22Rv1 (cell line): ENCODE data around the gene CAPG.

Experiments
- CTCF ChIP-seq: fragments of 450-650 bp; IDR thresholded peaks from 2 replicates; pipeline ENCODE4 v1.5.1; 2017; ENCODE audit warnings: mild to moderate bottlenecking
- ZFX ChIP-seq: fragments of 450-650 bp; IDR thresholded peaks from 2 replicates; pipeline ENCODE4 v1.6.1; 2017; ENCODE audit warnings: antibody characterized with exemption, borderline replicate concordance

- TF ChIP-seq CTCF (no peak), ZFX (no peak)
Observed at GRCh38 chr2:85411405-85411748, 1.2 kb upstream of the CAPG start.
